GM18526 (cell line): ENCODE data around the gene HOXC12.

ENCODE experiments used
- POLR2A ChIP-seq: IDR thresholded peaks from 3 replicates; pipeline ENCODE4 v1.6.1; 2011; ENCODE audit not compliant: insufficient read length; ENCODE audit errors: extremely low read depth

Gene HOXC12

GRCh38 chr12:53961025-53961761 is 6.5 kb downstream of the HOXC12 start:
- TF ChIP-seq POLR2A, result no peak

GRCh38 chr12:53963005-53963404 is 8.3 kb downstream of the HOXC12 start:
- no peak for TF ChIP-seq POLR2A

GRCh38 chr12:53963434-53964314 is 9.0 kb downstream of the HOXC12 start:
- no peak for TF ChIP-seq POLR2A

GRCh38 chr12:53964315-53964713 is 9.6 kb downstream of the HOXC12 start:
- no peak for TF ChIP-seq POLR2A

- no peak for TF ChIP-seq POLR2A
These were observed 10.8 kb downstream of the HOXC12 start for GRCh38 chr12:53965281-53966084.

GRCh38 chr12:53966085-53966384 is 11.3 kb downstream of the HOXC12 start:
- TF ChIP-seq POLR2A, result no peak

- no peak for TF ChIP-seq POLR2A
These were observed 11.9 kb downstream of the HOXC12 start for GRCh38 chr12:53966385-53967133.

GRCh38 chr12:53967421-53967925 is 12.8 kb downstream of the HOXC12 start:
- no peak for TF ChIP-seq POLR2A

GRCh38 chr12:53968214-53969127 is 13.8 kb downstream of the HOXC12 start:
- TF ChIP-seq POLR2A, result no peak

GRCh38 chr12:53969588-53970259 is 15.0 kb downstream of the HOXC12 start:
- no peak for TF ChIP-seq POLR2A

GRCh38 chr12:53970451-53970850 is 15.7 kb downstream of the HOXC12 start:
- no peak for TF ChIP-seq POLR2A

GRCh38 chr12:53971129-53971528 is 16.4 kb downstream of the HOXC12 start:
- TF ChIP-seq POLR2A, result no peak

GRCh38 chr12:53971686-53972085 is 17.0 kb downstream of the HOXC12 start:
- no peak for TF ChIP-seq POLR2A

- no peak for TF ChIP-seq POLR2A
These were observed 17.5 kb downstream of the HOXC12 start for GRCh38 chr12:53972152-53972702.
